Measurements from ENCODE around the gene PROX2. TPM values are rescaled to one million over a fixed set of nuclear protein-coding genes. Genes with fewer than 3 reads are reported as not detected.
A peak's percentile ranks its signal among the peaks of the same experiment; 100 is the strongest.

PROX2 gene
- polyA plus RNA-seq, 6 donors from 2014 or later: 0.22 TPM; not detected in 5

DNA sequence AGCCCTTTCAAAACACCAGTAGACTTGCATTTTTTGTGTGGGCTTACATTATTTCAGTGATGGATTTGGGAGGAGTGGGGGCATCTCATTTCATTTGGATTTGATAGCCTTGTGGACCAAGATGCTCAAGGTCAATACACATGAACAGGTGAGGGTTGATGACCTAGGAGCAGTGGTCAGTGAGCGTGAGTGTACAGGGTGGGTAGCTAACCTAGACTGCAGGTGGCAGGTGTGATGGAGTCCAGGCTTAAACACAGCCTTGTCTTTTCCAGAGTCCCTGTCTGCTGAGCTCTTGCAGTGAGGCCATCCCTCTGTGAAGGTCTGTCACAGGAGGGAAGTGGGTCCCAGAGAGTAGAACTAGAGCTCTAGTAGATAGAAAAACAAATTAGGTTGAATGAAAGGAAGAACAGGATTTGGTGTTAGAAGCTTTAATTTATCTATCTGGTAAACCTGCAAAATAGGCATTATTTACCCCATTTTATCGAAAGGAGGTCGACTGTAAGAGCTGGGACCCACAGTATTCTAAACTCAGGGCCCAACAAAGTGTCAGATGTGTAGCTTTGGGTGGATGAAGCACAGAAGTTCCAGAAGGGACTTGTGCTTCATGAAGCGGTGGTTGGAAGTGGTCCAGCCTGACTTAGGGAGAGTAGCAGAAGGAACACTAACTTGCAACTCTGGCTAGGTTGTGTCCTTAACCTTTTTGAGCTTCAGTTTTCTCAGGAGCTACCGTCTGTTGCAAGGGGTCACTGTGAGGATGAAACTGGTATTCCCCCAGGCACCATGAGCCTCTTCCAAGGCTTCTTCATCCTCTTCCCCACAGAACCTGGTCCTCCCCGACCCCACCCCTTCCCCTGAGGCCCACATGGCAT lies 28.9 kb upstream of the PROX2 start:
- peaks cover 6 to 18% of the 10 kb centered on the region in 2 donors for H3K36me3 Mint-ChIP-seq
- peak overlapping the region; percentile 33 to 82 (median 56) for H3K27ac Mint-ChIP-seq
- no peaks in the 10 kb centered on the region for H3K9me3 Mint-ChIP-seq
- peaks cover 7 to 18% (median 17%) of the 10 kb centered on the region in 3 donors for H3K4me1 Mint-ChIP-seq
- DNase-seq (no peak), ATAC-seq (ENCODE audit: low read depth in 2 of 2) (no peak)
- no peak overlapping the region for H3K4me3 Mint-ChIP-seq
- no peaks in the 10 kb centered on the region for H3K27me3 Mint-ChIP-seq

DNA sequence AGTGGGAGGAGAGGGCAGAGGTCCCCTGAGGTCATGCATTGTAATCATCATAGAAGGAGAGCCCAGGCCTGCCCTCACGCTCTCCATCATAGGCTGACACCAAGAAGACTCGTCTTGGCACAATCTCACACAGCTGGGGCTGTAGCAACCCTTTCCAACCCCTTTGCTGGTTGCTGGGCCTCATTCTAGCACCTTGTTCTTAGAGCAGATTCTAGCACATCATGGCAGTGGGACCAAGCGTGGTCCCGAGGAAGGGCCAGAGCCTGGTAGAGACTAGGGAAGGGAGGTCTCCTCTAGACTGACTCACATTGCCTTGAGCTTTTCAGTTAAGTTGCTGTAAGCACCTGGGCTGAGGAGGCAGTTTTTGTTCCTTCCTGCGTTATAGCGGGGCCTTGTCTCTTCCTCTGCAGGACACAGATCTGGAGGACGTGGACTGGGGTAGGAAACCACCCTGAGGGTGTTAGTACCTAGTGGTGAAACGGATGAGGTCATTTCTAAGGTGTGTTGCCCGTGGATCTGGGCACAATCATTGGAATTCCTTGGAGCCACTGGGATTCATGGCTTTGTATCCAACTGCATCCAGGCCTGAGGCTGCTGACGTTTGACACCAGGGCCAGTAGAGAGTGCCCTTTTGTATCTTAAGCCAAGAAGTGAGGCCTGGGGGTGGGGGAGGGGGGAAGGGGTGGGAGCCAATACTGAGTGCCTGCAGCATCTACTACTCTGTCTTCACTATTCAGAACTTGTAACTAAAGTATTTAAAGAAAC lies 27.2 kb upstream of the PROX2 start:
- H3K9me3 Mint-ChIP-seq: no peaks in the 10 kb centered on the region
- no peaks in the 10 kb centered on the region for H3K27me3 Mint-ChIP-seq
- ATAC-seq (ENCODE audit: low read depth in 2 of 2) (no peak), DNase-seq (no peak)
- H3K36me3 Mint-ChIP-seq: peaks cover 20 to 29% of the 10 kb centered on the region in 2 donors
- H3K4me1 Mint-ChIP-seq: peaks cover 14 to 18% (median 17%) of the 10 kb centered on the region in 3 donors
- H3K4me3 Mint-ChIP-seq: no peak overlapping the region
- H3K27ac Mint-ChIP-seq: peak overlapping the region in 2 of 6 donors; percentile 33 to 76

DNA sequence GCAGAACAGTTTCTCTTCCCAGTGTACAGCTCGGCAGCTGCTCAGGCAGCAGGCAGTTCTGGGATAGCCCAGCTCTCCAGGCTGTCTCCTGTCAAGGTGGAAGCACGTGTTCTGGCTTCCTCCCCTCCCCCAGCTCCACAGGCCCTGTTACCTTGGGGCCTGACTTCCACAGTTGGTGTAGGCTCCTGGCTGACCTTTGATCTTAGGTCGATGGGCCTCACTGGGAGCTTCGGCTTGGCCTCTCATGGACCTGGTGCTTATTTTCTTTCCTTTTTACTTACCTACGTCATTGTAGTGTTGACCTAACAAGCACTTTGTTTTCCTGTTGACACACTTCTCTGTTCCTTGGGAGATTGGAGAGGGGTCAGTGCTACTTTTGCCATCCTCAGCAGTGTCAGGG lies 22.7 kb upstream of the PROX2 start:
- H3K4me3 Mint-ChIP-seq: no peak overlapping the region
- peak overlapping the region in 2 of 6 donors; percentile 16 to 51 for H3K27ac Mint-ChIP-seq
- no peaks in the 10 kb centered on the region for H3K9me3 Mint-ChIP-seq
- H3K27me3 Mint-ChIP-seq: no peaks in the 10 kb centered on the region
- H3K4me1 Mint-ChIP-seq: peaks cover 14 to 26% (median 17%) of the 10 kb centered on the region in 3 donors
- peaks cover 46 to 48% of the 10 kb centered on the region in 2 donors for H3K36me3 Mint-ChIP-seq
- no peak for DNase-seq
- ATAC-seq (ENCODE audit: low read depth in 2 of 2): no peak

DNA sequence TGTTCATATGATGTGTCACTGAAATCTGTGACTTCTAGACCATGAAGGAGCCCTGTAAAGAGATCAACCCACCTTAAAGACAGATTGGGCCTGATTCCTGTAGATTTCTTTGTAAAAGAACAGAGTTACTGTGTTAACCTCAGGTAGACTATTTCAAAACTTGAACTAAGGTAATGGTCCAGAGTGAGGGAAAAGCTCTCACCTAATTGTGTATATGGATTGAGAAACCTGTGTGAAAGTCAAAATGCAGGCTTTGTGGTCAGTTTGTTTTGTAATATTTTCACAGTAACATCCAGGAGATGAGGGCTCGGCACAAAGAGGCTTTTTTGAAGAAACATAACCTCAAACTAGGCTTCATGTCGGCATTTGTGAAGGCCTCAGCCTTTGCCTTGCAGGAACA lies 22.1 kb upstream of the PROX2 start:
- H3K4me1 Mint-ChIP-seq: peaks cover 20 to 32% (median 22%) of the 10 kb centered on the region in 3 donors
- H3K36me3 Mint-ChIP-seq: peaks cover 46 to 49% of the 10 kb centered on the region in 2 donors
- ATAC-seq (ENCODE audit: low read depth in 2 of 2): no peak
- DNase-seq: no peak
- H3K9me3 Mint-ChIP-seq: no peaks in the 10 kb centered on the region
- H3K27ac Mint-ChIP-seq: no peak overlapping the region
- no peaks in the 10 kb centered on the region for H3K27me3 Mint-ChIP-seq
- H3K4me3 Mint-ChIP-seq: no peak overlapping the region

DNA sequence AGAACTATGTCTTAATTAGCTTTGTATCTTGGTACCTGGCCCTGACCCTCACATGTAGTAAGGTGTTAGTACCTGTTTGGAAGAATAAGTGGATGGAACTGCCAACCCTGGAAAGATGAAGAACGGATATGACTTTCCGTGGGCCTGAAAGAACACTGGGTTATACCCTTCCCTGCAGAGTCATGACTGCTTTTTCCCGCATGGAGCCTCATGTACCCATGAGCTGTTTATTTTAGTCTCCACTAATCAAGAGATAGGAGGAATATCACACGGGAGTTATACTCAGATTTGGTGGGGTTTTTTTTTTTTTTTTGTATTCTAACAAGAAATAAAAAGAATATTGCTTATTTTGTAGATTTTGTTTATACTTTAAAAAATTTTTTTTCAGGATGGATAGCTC lies 21.7 kb upstream of the PROX2 start:
- H3K36me3 Mint-ChIP-seq: peaks cover 42 to 49% of the 10 kb centered on the region in 2 donors
- no peaks in the 10 kb centered on the region for H3K9me3 Mint-ChIP-seq
- DNase-seq: no peak
- no peak overlapping the region for H3K4me3 Mint-ChIP-seq
- H3K27ac Mint-ChIP-seq: peak overlapping the region in 2 of 6 donors; percentile 49 to 54
- no peak for ATAC-seq (ENCODE audit: low read depth in 2 of 2)
- H3K27me3 Mint-ChIP-seq: no peaks in the 10 kb centered on the region
- H3K4me1 Mint-ChIP-seq: peaks cover 23 to 36% (median 23%) of the 10 kb centered on the region in 3 donors

DNA sequence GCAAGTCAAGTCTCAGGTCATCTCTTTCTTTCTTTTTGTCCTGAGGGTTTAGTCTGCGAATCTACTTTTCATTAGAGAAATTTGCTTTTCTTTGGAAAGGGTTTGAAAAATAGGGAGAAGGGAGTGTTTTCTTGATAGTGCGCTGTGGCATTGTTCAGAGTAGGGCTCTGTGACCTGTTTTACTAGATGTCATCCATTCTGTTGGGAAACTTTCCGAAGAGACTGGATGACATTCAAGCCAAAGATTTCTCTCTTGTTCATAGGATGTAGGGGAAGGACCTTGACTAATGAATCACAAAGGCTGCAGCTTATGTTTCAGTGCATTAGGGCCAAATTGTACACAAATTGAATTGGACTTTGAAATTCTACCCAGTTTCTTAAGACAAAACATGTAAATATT lies 20.5 kb upstream of the PROX2 start:
- peaks cover 36 to 49% of the 10 kb centered on the region in 2 donors for H3K36me3 Mint-ChIP-seq
- H3K4me3 Mint-ChIP-seq: no peak overlapping the region
- H3K27me3 Mint-ChIP-seq: no peaks in the 10 kb centered on the region
- no peaks in the 10 kb centered on the region for H3K9me3 Mint-ChIP-seq
- DNase-seq (no peak), ATAC-seq (ENCODE audit: low read depth in 2 of 2) (no peak)
- H3K4me1 Mint-ChIP-seq: peaks cover 22 to 42% (median 32%) of the 10 kb centered on the region in 3 donors
- peak overlapping the region in 1 of 6 donors; percentile 30 for H3K27ac Mint-ChIP-seq

DNA sequence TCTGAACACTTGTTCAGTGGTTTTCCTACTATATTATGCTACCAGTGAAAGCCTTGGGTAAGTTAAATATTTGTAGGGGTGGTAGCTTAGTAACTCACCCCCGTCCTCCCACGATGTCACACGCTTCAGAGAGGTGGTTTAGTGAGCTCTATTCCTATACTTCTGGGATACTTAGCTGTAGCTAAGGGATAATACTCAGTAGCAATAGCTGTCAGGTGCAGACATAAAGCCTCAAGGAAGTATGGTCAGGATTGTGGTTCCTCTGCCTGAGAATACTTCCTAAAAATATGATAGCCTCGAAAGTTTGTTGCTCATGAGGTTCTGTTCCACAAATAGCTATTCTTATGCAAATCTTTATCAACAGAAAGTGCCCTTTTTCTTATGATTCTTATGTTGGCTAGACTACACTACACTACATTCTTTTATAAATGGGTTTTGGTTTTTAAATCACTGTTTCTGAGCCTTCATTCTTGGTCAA lies 17.7 kb upstream of the PROX2 start:
- H3K27ac Mint-ChIP-seq: peak overlapping the region; percentile 70 to 97 (median 93)
- peaks cover 28 to 31% of the 10 kb centered on the region in 2 donors for H3K36me3 Mint-ChIP-seq
- H3K27me3 Mint-ChIP-seq: no peaks in the 10 kb centered on the region
- peak overlapping the region in 7 of 8 donors; percentile 6 to 86 (median 64) for H3K4me3 Mint-ChIP-seq
- H3K9me3 Mint-ChIP-seq: no peaks in the 10 kb centered on the region
- H3K4me1 Mint-ChIP-seq: peaks cover 25 to 36% (median 32%) of the 10 kb centered on the region in 3 donors
- ATAC-seq (ENCODE audit: low read depth in 2 of 2) (peak; percentile 71 to 77), DNase-seq (peak; percentile 25)

DNA sequence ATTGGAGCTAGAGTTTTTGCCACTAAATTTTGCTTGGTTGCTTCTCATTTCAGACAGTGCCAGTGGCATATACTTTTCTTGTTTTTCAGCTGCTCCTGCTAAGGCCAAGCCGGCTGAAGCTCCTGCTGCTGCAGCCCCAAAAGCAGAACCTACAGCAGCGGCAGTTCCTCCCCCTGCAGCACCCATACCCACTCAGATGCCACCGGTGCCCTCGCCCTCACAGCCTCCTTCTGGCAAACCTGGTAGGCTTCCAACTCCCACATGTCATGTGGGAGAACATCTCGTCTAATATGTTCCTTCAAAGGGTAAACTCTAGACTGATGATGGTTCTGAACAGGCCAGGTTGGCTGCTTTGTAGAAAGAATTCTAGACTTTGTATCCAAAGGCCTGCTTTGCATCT lies 16.8 kb upstream of the PROX2 start:
- DNase-seq: no peak
- no peaks in the 10 kb centered on the region for H3K9me3 Mint-ChIP-seq
- peak overlapping the region in 3 of 6 donors; percentile 70 to 90 (median 80) for H3K27ac Mint-ChIP-seq
- H3K4me1 Mint-ChIP-seq: peaks cover 25 to 36% (median 32%) of the 10 kb centered on the region in 3 donors
- H3K4me3 Mint-ChIP-seq: peak overlapping the region in 3 of 8 donors; percentile 54 to 64 (median 62)
- ATAC-seq (ENCODE audit: low read depth in 2 of 2): peak; percentile 48 to 62
- H3K36me3 Mint-ChIP-seq: peaks cover 24 to 27% of the 10 kb centered on the region in 2 donors
- H3K27me3 Mint-ChIP-seq: no peaks in the 10 kb centered on the region

DNA sequence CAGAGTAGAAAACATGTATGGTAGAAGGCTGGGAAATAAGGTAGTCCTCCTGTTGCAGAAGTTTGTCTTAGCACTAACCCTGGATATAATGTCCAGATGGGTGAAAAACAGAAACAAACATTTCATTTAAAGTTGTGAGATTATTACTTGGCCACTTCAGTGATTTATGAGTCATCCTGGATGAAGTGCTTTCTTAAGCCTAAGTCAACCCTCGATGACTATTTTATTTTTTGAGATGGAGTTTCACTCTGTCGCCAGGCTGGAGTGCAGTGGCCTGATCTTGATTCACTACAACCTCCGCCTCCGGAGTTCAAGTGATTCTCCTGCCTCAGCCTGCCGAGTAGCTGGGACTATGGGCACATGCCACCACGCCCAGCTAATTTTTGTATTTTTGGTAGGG lies 15.9 kb upstream of the PROX2 start:
- peak overlapping the region in 1 of 8 donors; percentile 34 for H3K4me3 Mint-ChIP-seq
- H3K27me3 Mint-ChIP-seq: no peaks in the 10 kb centered on the region
- no peaks in the 10 kb centered on the region for H3K9me3 Mint-ChIP-seq
- no peak for ATAC-seq (ENCODE audit: low read depth in 2 of 2)
- H3K4me1 Mint-ChIP-seq: peaks cover 25 to 36% (median 32%) of the 10 kb centered on the region in 3 donors
- DNase-seq: no peak
- peaks cover 22 to 23% of the 10 kb centered on the region in 2 donors for H3K36me3 Mint-ChIP-seq
- H3K27ac Mint-ChIP-seq: peak overlapping the region in 3 of 6 donors; percentile 47 to 73 (median 49)

DNA sequence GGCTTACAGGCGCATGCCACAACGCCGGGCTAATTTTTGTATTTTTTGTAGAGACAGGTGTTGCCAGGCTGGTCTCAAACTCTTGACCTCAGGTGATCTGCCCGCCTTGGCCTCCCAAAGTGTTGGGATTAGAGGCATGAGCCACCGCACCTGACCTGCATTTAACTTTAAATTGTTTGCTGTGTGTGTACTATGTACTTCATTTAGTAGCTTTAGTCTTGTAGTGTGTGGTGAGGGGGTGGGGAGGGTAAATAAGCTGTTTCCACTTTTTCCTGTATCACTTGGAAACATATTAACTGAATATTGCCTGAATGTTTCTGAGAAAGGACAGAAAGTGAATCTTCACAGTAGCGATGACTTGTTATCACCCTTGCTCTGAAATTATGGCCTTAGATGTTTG lies 14.3 kb upstream of the PROX2 start:
- Mint-ChIP-seq H3K36me3 (peaks cover 12% of the 10 kb centered on the region in 2 donors), H3K4me3 (no peak overlapping the region), H3K9me3 (no peaks in the 10 kb centered on the region), H3K4me1 (peaks cover 28 to 44% (median 41%) of the 10 kb centered on the region in 3 donors), H3K27me3 (no peaks in the 10 kb centered on the region), H3K27ac (peak overlapping the region in 1 of 6 donors; percentile 34)
- DNase-seq: no peak
- ATAC-seq (ENCODE audit: low read depth in 2 of 2): no peak

DNA sequence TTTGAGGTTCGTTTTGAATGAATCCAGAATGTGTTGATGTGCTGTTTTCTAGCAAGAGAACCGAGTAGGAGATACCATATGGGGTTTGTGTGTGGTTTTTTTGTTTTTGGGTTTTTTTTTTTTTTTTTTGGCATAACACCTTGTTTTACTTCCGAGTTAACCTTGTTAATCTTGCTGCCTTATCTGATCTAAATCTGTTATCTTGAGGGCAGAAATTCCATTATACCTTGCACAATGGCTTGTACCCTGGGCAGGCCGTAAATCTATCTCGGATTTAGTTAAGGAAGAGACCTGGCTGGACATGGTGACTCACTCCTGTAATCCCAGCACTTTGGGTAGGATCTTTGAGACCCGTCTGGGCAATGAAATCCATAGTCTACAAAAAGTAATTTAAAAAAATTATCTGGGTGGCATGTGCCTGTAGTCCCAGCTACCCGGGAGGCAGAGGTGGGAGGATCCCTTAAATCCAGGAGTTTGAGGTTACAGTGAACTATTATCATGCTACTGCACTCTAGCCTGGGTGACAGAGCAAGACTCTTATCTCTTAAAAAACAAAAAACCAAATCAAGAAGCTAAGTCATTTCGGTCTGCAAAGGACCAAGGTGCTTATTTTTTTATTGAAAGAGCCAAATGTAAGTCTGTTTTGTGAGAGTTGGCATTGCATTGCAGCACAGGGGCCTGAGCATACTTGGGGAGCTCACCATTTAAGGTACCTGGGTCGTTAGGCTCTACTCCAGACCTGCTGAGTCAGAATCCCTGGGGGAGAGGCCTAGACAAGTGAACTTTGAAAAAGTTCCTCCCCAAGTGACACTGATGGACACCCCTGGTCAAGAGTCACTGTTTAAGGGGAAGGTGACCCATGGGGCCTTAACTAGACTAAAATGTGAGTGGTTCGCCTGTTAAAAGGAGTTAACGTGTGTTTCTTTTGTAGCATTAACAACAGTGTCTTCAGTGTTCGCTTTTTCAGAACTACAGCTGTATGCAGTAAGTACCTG lies 12.5 kb upstream of the PROX2 start:
- peaks cover 0 to 4% of the 10 kb centered on the region in 2 donors for H3K36me3 Mint-ChIP-seq
- H3K4me1 Mint-ChIP-seq: peaks cover 31 to 49% (median 44%) of the 10 kb centered on the region in 3 donors
- ATAC-seq (ENCODE audit: low read depth in 2 of 2): no peak
- H3K4me3 Mint-ChIP-seq: no peak overlapping the region
- H3K9me3 Mint-ChIP-seq: no peaks in the 10 kb centered on the region
- no peak for DNase-seq
- no peaks in the 10 kb centered on the region for H3K27me3 Mint-ChIP-seq
- peak overlapping the region in 2 of 6 donors; percentile 16 to 38 for H3K27ac Mint-ChIP-seq

DNA sequence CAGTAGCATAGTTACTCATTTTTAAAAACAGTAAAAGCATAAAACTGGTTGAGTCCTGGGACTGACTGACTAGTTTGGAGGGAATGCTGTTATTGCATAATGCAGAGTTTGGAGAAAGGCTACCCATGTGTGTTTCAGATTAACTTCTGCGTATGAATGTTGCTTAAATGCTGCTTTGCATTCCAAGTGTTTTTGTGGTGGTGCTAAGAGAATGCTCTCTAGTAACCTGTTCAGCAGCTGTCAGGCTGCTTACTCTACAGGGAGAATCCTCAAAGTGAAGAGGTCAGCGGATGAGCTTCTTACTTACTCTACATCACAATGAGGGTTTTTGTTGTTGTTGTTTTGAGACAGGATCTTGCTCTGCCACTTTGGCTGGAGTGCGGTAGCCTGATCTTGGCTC lies 10.1 kb upstream of the PROX2 start:
- DNase-seq (no peak), ATAC-seq (ENCODE audit: low read depth in 2 of 2) (no peak)
- peak overlapping the region in 2 of 6 donors; percentile 9 to 18 for H3K27ac Mint-ChIP-seq
- H3K36me3 Mint-ChIP-seq: peaks cover 0 to 4% of the 10 kb centered on the region in 2 donors
- H3K4me3 Mint-ChIP-seq: peak overlapping the region in 2 of 8 donors; percentile 35 to 94
- H3K9me3 Mint-ChIP-seq: no peaks in the 10 kb centered on the region
- H3K27me3 Mint-ChIP-seq: no peaks in the 10 kb centered on the region
- peaks cover 36 to 50% (median 48%) of the 10 kb centered on the region in 3 donors for H3K4me1 Mint-ChIP-seq
